ENCODE data around the gene SH3BP5.

Gene SH3BP5

GRCh38 chr3:15279671-15280402, 52.5 kb downstream of the SH3BP5 start:
- peak in 3 of 58 donors; percentile 24 to 44 (median 25) for DNase-seq

DNA sequence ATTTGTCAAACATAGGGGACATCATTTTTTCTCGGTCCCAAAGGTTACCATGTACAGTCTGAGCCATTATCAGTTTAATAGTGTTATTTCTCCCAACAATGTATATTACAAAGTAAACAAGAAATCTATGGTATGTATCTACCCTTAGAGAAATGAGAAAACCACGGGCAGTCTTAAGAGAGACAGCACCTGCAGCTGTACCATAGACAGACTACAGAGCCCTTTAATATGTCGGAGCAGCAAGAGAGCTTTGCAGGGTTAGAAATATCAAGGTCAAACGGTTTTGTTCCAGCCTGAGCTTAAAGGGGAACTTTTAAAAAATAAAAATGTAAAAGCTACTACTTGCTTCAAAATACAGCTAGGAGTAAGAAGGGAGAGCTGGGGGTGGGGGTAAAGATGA, 53.2 kb downstream of the SH3BP5 start:
- no peak for DNase-seq

DNA sequence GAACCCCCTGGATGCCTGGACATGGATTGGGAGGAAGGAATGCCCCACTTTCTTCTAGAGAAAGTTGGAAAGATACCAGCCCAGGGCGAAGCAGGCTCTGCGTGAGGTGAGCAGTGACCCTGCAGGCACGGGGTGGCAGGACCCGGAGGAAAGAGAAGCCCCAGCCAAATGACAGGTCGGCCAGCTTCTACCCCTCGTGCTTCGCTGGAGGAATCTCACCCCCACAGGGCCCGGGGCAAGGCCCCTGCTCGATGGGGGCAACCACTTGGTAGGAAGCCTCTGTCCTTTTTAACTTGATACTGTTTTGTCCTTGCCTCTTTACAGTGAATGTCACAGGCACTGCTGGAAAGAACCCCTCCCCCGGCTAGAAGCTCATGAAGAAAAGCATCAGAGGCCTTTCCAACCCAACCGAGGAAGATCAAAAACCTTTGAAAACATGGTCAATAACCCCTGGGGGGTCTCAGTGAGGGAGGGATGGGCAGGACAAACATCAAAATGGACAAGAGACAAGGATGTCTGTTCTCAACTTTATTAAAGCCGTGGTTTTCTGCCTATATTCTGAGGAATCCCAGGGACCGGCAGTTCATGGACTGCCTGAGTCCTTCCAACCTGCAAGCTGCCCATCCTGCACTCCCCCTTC, 54.4 kb downstream of the SH3BP5 start:
- DNase-seq, result no peak

GRCh38 chr3:15276028-15276724, 56.2 kb downstream of the SH3BP5 start:
- DNase-seq, result peak in 9 of 58 donors; percentile 13 to 60 (median 30)

- no peak for DNase-seq
Observed at GRCh38 chr3:15273227-15273626, 59.2 kb downstream of the SH3BP5 start.

DNA sequence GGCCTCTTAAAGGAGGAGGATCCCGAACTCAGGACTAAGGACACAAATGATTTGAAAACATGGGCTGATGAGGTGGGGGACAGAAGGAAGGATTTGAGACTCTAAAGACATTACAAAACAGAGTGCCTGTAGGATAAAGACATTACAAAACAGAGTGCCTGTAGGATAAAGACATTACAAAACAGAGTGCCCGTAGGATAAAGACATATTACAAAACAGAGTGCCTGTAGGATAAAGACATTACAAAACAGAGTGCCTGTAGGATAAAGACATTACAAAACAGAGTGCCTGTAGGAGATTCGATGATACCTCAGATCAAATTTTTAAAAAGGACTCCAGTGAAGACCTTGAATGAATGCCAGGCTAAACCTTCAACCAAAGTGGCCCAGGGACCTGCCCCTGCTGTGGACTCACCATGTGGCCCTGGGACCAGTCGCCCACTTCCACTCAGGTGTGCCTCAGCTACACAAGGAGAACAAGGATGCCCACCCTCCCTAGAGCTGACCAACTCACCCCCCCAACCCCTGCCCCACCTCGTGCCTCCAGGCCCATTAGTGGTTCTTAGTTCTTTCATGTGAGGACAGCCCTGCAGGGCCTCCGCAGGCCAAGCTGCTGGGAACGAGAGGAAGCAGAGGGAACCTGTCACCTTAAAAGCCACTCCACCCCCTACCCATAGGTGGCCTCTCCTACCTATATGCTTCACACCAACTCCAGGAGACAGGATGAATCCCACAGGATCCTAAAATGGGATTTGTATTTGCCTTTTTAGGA, 59.8 kb downstream of the SH3BP5 start:
- no peak for DNase-seq

- peak in 1 of 58 donors; percentile 45 for DNase-seq
Observed at GRCh38 chr3:15271785-15272381, 60.5 kb downstream of the SH3BP5 start.

DNA sequence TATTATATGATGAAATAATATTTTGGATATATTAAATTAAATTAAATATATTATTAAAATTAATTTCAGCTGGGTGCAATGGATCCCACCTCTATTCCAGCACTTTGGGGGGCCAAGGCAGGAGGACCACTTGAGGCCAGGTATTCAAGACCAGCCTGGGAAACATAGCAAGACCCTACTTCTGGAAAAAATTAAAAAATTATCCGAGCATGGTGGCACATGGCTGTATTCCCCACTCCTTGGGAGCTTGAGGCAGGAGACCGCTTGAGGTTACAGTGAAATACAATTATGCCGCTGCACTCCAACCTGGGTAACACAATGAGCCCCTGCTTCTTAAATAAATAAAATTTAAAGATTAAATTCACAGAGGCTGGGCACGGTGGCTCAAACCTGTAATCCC, 61.4 kb downstream of the SH3BP5 start:
- no peak for DNase-seq

DNA sequence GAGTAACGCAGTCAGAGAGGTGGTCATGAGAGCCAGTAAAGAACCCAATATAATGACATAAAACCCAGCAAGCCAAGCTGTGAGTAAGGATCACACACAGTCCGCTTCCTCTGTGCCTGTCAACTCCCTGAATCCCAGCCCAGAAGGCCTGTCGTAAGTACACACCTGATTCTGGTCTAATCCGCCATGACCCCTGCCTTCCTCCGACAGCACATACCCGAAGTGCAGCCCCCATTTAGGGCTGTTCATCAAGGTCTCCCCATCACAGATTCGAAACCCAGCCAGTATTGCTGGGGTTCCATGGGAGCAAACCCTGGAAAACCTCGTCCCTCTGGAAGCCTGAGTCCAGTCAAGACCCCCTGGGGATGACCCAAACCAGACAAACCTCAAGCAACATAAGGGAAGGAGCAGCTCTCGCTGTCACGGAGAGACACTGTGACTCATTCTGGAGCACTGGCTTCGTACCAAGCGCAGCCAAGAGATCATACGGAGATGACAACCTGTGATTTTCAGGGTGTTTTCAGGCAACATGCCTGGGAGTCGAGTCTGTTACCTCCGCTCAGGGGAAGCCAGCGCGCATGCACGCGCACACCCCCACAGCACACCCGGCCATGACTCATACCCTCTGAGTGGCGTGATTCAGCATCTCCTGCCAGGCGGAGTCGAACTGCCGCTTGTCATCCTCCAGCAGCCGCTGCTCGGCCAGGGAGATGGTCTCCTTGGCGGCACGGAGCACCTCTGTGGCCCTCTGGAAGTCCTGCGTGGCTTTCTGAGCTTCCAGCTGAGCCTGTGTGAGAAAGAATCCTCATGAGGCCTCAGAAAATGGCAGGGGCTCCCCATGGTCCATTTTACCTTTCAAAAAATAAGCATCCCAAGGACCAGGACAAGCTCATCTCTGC, 63.0 kb downstream of the SH3BP5 start:
- peak in 57 of 58 donors; percentile 17 to 92 (median 82) for DNase-seq

- peak in 55 of 58 donors; percentile 3 to 85 (median 63) for DNase-seq
Observed at GRCh38 chr3:15268033-15268631, 64.3 kb downstream of the SH3BP5 start.

- DNase-seq, result no peak
Observed at GRCh38 chr3:15267502-15267901, 64.9 kb downstream of the SH3BP5 start.

DNA sequence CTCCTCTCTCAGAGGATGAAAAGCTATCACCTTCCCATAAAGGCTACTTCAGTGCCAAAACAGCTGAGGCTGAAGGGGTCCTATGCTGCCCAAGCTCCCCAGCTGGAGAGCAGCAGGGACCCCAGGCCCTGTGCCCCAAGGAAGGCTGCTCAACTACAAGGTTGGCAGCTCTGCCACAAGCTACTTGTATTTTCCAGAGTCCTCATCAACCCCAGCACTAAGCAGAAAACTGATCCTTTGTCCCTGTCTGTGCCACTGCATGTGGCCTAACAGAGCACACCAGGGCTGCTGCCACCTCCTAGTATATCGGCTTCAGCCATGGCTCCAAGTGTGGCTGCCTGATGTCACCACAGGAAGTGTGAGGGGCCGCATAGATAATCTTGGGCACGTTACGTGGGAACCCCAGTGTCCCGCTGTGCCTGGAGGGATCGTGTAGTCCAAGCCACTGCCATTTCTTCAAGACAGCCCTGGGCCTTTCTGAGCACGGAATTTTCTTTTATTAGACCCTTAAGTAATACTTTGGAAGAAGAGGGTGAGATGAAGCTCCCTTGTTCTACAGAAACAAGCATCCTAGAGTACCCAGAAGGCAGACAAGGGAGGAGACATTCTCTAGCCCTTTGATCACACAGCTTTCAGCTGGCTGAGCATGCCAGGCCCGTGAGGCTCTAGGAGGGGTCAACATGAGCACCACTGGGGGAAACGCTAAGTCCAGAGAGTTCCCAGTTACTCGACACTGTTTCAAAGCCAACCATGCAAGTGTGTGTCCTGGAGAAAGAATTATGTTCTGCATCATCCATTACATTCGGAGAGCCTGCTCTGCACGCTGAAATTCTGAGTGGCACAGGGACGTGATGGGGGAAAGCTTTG, 65.6 kb downstream of the SH3BP5 start:
- no peak for DNase-seq

DNA sequence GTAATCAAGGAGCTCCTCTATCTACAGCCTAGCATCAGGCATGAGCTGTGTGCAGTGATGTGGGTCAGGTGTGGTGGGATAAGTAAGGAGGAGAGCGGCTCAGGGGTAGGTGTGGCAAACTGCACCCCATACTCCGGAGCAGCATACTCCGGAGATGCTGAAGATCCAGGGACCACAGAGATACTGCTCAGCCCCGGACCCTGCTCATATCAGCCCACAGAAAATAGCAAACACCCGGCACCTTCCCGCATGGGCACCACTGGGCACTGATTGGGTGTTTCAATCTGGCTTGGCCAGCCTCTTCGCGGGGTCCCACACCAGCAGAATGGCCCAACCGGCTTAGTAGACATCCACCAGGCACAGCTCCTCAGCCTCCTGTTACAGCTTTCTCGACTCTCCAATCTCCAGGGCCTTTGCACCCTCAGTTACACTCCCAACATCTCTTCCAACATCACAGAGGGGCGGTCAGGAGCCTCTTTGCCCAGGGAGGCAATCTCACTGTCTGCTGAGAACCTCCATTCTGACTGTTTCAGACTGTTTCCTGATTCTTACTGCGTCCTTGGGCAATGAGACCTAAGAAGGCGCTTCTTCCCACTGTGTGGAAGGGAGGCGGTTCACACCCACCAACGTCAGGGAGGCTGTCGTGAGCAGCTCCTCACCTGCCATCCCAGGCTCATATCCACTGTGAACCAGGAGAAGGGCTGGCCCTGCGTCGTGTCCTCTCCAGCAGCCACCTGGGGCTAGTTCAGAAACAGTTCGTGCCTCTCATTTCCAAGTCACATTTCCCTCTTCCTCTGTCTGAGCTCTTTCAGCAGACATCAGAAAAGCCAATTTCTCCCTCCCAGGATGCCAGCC, 66.5 kb downstream of the SH3BP5 start:
- DNase-seq, result peak in 1 of 58 donors; percentile 20

DNA sequence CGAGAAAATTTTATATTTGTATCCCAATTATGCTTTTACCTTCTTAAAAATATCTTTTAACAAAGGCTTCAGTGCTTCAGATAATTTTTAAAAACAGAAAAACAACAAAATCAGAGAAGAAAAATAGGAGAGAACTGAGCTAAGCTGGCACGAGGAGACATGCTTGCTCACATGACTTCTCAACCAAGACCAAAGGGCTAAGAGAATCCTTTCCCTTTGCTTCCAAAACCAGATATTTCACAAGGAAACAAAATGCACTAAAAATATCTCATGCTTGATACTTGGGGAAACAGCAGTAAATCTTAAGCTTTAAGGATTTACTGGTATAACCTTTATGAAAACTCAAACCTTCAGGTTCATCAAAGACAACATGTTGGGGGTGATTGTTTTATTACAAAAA, 67.9 kb downstream of the SH3BP5 start:
- DNase-seq, result no peak

DNA sequence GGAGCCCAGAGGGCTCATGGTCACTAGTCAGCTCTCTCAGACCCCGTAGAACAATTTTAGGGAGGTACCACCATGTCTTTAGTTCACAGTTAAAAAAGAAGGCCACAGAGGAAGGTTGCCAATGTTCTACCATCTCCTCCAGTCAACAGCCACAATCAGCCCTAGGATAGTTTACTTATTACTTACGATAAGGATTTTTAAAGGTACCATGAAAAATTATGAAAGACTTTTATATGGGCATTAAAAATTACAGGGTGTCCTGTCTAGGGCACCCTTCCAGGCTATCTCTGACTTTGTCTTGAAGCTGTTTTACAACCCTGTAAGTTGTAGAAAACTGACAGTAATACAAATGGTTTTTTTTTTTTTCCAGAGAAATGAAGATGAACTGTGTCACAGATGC, 68.5 kb downstream of the SH3BP5 start:
- DNase-seq, result no peak

DNA sequence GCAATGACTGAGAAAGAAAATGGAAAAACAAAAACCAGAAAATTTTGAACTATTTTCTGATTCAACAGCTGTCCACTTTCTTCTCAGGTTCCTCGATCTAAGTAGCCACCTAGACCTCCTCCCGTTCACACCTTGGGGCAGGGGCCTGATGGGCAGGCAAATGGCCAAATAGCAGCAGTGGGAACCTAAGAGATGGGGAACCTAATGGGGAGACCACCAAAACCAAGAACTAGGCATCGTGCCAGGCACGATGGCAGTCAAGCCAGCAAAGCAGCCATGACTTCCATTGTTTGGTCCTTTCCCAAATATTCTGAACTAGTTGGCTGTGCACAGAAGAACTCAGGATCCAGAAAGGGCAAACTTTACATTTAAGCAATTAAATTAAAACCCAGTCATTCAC, 69.3 kb downstream of the SH3BP5 start:
- DNase-seq, result no peak

DNA sequence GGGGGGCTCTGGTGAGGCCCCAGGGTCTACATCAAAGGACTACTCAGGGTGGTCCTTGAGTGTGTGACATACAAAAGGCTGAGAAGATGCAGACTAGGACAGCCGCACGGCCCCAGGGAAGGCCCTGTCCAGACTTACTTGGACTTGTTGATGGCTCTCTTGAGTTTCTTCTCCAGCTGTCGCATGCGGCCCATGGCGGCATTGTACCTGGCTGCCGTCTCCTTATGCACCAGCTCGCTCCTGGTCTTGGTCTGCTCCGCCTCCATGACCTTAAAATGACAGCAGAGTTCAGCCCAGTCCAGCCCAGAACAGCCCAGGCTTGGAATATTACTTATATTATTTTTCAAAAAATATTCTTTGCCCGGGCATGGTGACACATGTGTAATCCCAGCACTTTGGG, 70.4 kb downstream of the SH3BP5 start:
- no peak for DNase-seq

DNA sequence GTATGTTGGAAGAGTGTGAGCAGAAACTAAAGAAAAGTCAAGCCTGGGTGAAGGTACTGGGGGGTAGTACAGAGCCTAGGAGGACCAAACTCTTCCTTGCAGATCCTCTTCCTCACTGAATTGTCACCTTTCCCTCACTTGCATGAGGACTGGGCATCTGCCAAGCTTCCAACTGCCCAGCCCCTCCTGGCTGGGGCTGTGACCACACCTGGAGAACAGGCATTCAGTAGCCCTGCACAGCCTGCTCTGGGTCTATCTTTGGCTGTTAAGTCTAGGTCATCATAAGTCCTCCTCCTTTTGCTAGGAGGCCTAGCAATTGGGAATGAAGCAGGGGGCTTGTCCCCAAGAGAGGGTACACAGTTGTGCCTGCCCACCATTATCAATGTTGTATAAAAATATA, 71.1 kb downstream of the SH3BP5 start:
- no peak for DNase-seq
